ENCODE results near the gene SMOC2. TPM values are rescaled to one million over a fixed set of nuclear protein-coding genes. Genes with fewer than 3 reads are reported as not detected.

The SMOC2 gene
- polyA plus RNA-seq, 3 donors = not detected

DNA sequence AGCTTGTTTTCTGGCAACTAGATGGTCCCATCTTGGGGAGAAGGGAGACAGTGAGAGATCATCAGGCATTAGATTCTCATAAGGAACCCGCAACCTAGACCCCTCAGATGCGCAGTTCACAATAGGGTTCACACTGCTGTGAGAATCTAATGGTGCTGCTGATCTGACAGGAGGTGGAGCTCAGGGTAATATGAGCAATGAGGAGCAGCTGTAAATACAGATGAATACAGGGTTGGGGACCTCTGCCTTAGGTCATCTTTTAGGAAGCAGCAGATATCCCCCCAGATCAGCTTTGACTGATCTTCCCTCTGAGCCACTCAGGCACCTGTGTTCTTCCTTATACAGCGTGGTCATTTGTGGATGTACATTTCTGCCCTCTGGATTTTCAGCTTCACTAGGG, 63.4 kb downstream of the SMOC2 start:
- no peak overlapping the region for H3K27ac ChIP-seq (ENCODE audit: low read depth in 1 of 2, low read length in 2 of 2)
- H4K20me1 ChIP-seq (ENCODE audit: insufficient read depth, low read length) = no peaks in the 10 kb centered on the region
- H3K79me2 ChIP-seq (ENCODE audit: insufficient read depth, low read length) = no peaks in the 10 kb centered on the region
- Mint-ChIP-seq H3K36me3 (no peaks in the 10 kb centered on the region), H3K27ac (no peak overlapping the region), H3K9me3 (peaks cover 0 to 6% (median 0%) of the 10 kb centered on the region in 7 donors), H3K27me3 (ENCODE audit: low read depth in 3 of 3) (peaks cover 0 to 3% (median 1%) of the 10 kb centered on the region in 3 donors), H3K4me3 (no peak overlapping the region), H3K4me1 (no peaks in the 10 kb centered on the region)
- no peak overlapping the region for H2AFZ ChIP-seq (ENCODE audit: insufficient read depth, low read depth, low read length, poor library complexity, severe bottlenecking)
- 100% methylated on average over 1 of the region's 3 CpGs for WGBS (ENCODE audit: insufficient coverage)
- intact Hi-C loops (cut with micrococcal nuclease) = no loop called here
- DNase-seq = no peak
- no peak overlapping the region for H3K4me2 ChIP-seq (replicated peaks; ENCODE audit: extremely low read depth, low read length, poor library complexity, severe bottlenecking)
- no peaks in the 10 kb centered on the region for H3K27me3 ChIP-seq (ENCODE audit: control insufficient read depth in 2 of 2, insufficient read depth in 2 of 2, low read length in 2 of 2)
- H3K9me3 ChIP-seq (replicated peaks in 1 of 2; ENCODE audit: control insufficient read depth in 1 of 2, insufficient read depth in 1 of 2, low read length in 2 of 2) = no peaks in the 10 kb centered on the region
- no peak overlapping the region for H3K4me3 ChIP-seq (replicated peaks in 1 of 3; ENCODE audit: low read depth in 2 of 3, low read length in 3 of 3)
- H3K4me1 ChIP-seq (ENCODE audit: control insufficient read depth in 1 of 2, insufficient read depth in 2 of 2, low read length in 2 of 2) = no peaks in the 10 kb centered on the region
- TF ChIP-seq CTCF (IDR thresholded peaks at IDR 0.05) = no peak
- no peak overlapping the region for H3K9ac ChIP-seq (ENCODE audit: insufficient read depth, low read length, poor library complexity, severe bottlenecking)
- no peaks in the 10 kb centered on the region for H3K36me3 ChIP-seq (replicated peaks in 1 of 2; ENCODE audit: control insufficient read depth in 1 of 2, insufficient read depth in 2 of 2, low read length in 2 of 2)

- no peaks in the 10 kb centered on the region for H3K27me3 ChIP-seq (ENCODE audit: control insufficient read depth in 2 of 2, insufficient read depth in 2 of 2, low read length in 2 of 2)
- H3K4me2 ChIP-seq (replicated peaks; ENCODE audit: extremely low read depth, low read length, poor library complexity, severe bottlenecking) = no peak overlapping the region
- no peaks in the 10 kb centered on the region for H4K20me1 ChIP-seq (ENCODE audit: insufficient read depth, low read length)
- H3K27ac ChIP-seq (ENCODE audit: low read depth in 1 of 2, low read length in 2 of 2) = no peak overlapping the region
- Mint-ChIP-seq H3K36me3 (no peaks in the 10 kb centered on the region), H3K4me3 (no peak overlapping the region), H3K4me1 (no peaks in the 10 kb centered on the region), H3K27ac (no peak overlapping the region), H3K27me3 (ENCODE audit: low read depth in 3 of 3) (peaks cover 0 to 1% (median 1%) of the 10 kb centered on the region in 3 donors), H3K9me3 (peaks cover 0 to 6% (median 0%) of the 10 kb centered on the region in 7 donors)
- no peak overlapping the region for H2AFZ ChIP-seq (ENCODE audit: insufficient read depth, low read depth, low read length, poor library complexity, severe bottlenecking)
- no peak for TF ChIP-seq CTCF (IDR thresholded peaks at IDR 0.05)
- DNase-seq = no peak
- H3K4me1 ChIP-seq (ENCODE audit: control insufficient read depth in 1 of 2, insufficient read depth in 2 of 2, low read length in 2 of 2) = no peaks in the 10 kb centered on the region
- no peaks in the 10 kb centered on the region for H3K79me2 ChIP-seq (ENCODE audit: insufficient read depth, low read length)
- H3K4me3 ChIP-seq (replicated peaks in 1 of 3; ENCODE audit: low read depth in 2 of 3, low read length in 3 of 3) = no peak overlapping the region
- no peak overlapping the region for H3K9ac ChIP-seq (ENCODE audit: insufficient read depth, low read length, poor library complexity, severe bottlenecking)
- intact Hi-C loops (cut with micrococcal nuclease) = no loop called here
- WGBS (ENCODE audit: insufficient coverage) = no CpG with 5 or more reads among the region's 5 CpGs
- no peaks in the 10 kb centered on the region for H3K36me3 ChIP-seq (replicated peaks in 1 of 2; ENCODE audit: control insufficient read depth in 1 of 2, insufficient read depth in 2 of 2, low read length in 2 of 2)
- no peaks in the 10 kb centered on the region for H3K9me3 ChIP-seq (replicated peaks in 1 of 2; ENCODE audit: control insufficient read depth in 1 of 2, insufficient read depth in 1 of 2, low read length in 2 of 2)
These were observed 65.5 kb downstream of the SMOC2 start for GRCh38 chr6:168506460-168506859.

Measured in CD14-positive monocyte (primary cell).